ENCODE data around the gene CALCOCO1. TPM values are rescaled to one million over a fixed set of nuclear protein-coding genes. Genes with fewer than 3 reads are reported as not detected.

The CALCOCO1 gene
- total RNA-seq, 4 donors from 2014 or later: 121 to 219 (median 152) TPM

- Histone ChIP-seq H3K27ac (peak overlapping the region in 1 of 2 donors; percentile 55), H3K4me3 (peak overlapping the region; percentile 52 to 53), H3K36me3 (no peaks in the 10 kb centered on the region), H3K27me3 (no peaks in the 10 kb centered on the region), H3K4me1 (no peaks in the 10 kb centered on the region), H3K9me3 (no peaks in the 10 kb centered on the region)
- TF ChIP-seq CTCF (IDR thresholded peaks at IDR 0.05) (no peak), POLR2A (IDR thresholded peaks at IDR 0.05) (no peak)
- intact Hi-C loops (cut with DNase I; ENCODE audit: low total_unique reads): no loop called here
- DNase-seq: no peak
Observed at GRCh38 chr12:53752192-53752601, 24.9 kb upstream of the CALCOCO1 start.

- intact Hi-C loops (cut with DNase I; ENCODE audit: low total_unique reads): no loop called here
- Histone ChIP-seq H3K4me3 (peak within 1 kb of the TSS; percentile 52 to 53), H3K27ac (peak within 1 kb of the TSS; percentile 17 to 55), H3K36me3 (no peaks in the 10 kb centered on the region), H3K27me3 (no peaks in the 10 kb centered on the region), H3K4me1 (no peaks in the 10 kb centered on the region), H3K9me3 (no peaks in the 10 kb centered on the region)
- DNase-seq: peak in 1 of 2 donors; percentile 39
- TF ChIP-seq POLR2A (IDR thresholded peaks at IDR 0.05): no peak
- TF ChIP-seq CTCF (IDR thresholded peaks at IDR 0.05): no peak
Observed at GRCh38 chr12:53751336-53752191, 24.3 kb upstream of the CALCOCO1 start, which contains the start of gene CISTR. Gene CISTR, minus strand, starts transcription at chr12:53751979.

- peak in 1 of 2 donors; percentile 34 for DNase-seq
- peak overlapping the region; percentile 17 to 55 for H3K27ac ChIP-seq
- no peak for TF ChIP-seq CTCF (IDR thresholded peaks at IDR 0.05)
- TF ChIP-seq POLR2A (IDR thresholded peaks at IDR 0.05): no peak
- no peaks in the 10 kb centered on the region for H3K9me3 ChIP-seq
- no peaks in the 10 kb centered on the region for H3K4me1 ChIP-seq
- no peaks in the 10 kb centered on the region for H3K36me3 ChIP-seq
- H3K4me3 ChIP-seq: peak overlapping the region; percentile 52 to 53
- intact Hi-C loops (cut with DNase I; ENCODE audit: low total_unique reads): no loop called here
- H3K27me3 ChIP-seq: no peaks in the 10 kb centered on the region
Observed at GRCh38 chr12:53750812-53751335, 23.6 kb upstream of the CALCOCO1 start.

- Histone ChIP-seq H3K27ac (no peak overlapping the region), H3K36me3 (no peaks in the 10 kb centered on the region), H3K4me3 (peak overlapping the region in 1 of 2 donors; percentile 52), H3K27me3 (no peaks in the 10 kb centered on the region), H3K9me3 (no peaks in the 10 kb centered on the region), H3K4me1 (no peaks in the 10 kb centered on the region)
- no peak for DNase-seq
- intact Hi-C loops (cut with DNase I; ENCODE audit: low total_unique reads): loop anchor here (10.0 kb wide), 1 partner anchor 205 kb away; no protein-coding TSS in a partner anchor
- no peak for TF ChIP-seq CTCF (IDR thresholded peaks at IDR 0.05)
- TF ChIP-seq POLR2A (IDR thresholded peaks at IDR 0.05): no peak
Observed at GRCh38 chr12:53749986-53750811, 22.9 kb upstream of the CALCOCO1 start.

Data from uterus (tissue), 4 donors.